Measurements from ENCODE around the gene C6orf89.

- TF ChIP-seq CTCF (IDR thresholded peaks at IDR 0.05; ENCODE audit: low read length) (no peak), EZH2 (optimal IDR thresholded peaks at IDR 0.05; ENCODE audit: low read depth, low read length) (no peak)
These were observed 1.3 kb downstream of the C6orf89 start for GRCh38 chr6:36886950-36887618.
